Cardiac fibroblast (primary cell): Measurements from ENCODE around the gene PISD.
"Not testable (repeated sequence)": the region's sequence is repeated elsewhere in the genome, so short reads cannot be mapped to it uniquely, and the experiment has no call there.

Source experiments
- DNase-seq, 2 donors: peaks; one replicate each; pipeline versions ENCODE4 v3.0.0 to v3.0.0-alpha.2; 2010; ENCODE audit warnings: low read depth in 2 of 2
- H3K4me3 ChIP-seq, 2 donors: replicated peaks in 1 of 2; 1 replicate in 1 of 2; 2 replicates in 1 of 2; pipeline ENCODE4 v1.5.1; 2011; ENCODE audit warnings: low read depth in 2 of 2, low read length in 2 of 2, mild to moderate bottlenecking in 2 of 2, moderate library complexity in 1 of 2
- CTCF ChIP-seq: IDR thresholded peaks from one replicate; pipeline ENCODE4 v1.5.1; 2011; ENCODE audit warnings: low read depth, mild to moderate bottlenecking, low read length, inconsistent platforms

PISD gene

GRCh38 chr22:31595271-31595670 is 66.7 kb downstream of the PISD start:
- H3K4me3 ChIP-seq, result no peak overlapping the region
- no peak for TF ChIP-seq CTCF
- no peak for DNase-seq

GRCh38 chr22:31590161-31590560 is 71.9 kb downstream of the PISD start:
- not testable (repeated sequence) for DNase-seq, H3K4me3 ChIP-seq

DNA sequence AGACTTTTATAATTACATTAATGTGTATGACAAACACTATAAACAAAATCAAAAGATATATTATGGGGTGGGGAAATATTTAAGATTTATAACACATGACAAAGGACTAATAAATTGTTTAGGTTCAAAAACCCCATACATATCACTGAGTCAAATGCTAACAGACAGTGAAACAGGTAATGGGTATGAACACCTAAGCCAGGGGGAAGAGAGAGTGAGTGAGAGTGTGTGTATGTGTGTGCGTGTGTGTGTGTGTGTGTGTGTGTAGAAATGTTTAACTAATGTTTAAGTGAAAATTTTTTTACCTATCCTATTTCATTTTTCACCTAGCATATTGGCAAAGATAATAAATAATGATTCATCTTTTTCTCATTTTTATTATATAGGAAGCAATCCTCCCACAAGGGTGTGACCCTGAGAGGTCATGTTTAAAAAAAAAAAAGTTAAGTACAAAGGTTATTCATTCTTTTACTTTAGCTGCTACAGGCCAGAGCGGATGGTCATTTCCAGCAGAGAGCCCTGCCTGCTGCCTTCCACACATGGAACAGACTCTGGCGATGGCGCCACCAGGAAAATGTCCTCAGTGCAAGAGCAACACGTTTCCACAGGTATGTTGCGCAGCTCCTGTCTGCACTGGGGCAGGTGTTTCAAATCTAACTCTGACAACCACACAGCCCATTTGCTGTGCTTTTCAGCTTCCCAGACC is 72.9 kb downstream of the PISD start:
- no peak overlapping the region for H3K4me3 ChIP-seq
- TF ChIP-seq CTCF, result no peak
- no peak for DNase-seq

DNA sequence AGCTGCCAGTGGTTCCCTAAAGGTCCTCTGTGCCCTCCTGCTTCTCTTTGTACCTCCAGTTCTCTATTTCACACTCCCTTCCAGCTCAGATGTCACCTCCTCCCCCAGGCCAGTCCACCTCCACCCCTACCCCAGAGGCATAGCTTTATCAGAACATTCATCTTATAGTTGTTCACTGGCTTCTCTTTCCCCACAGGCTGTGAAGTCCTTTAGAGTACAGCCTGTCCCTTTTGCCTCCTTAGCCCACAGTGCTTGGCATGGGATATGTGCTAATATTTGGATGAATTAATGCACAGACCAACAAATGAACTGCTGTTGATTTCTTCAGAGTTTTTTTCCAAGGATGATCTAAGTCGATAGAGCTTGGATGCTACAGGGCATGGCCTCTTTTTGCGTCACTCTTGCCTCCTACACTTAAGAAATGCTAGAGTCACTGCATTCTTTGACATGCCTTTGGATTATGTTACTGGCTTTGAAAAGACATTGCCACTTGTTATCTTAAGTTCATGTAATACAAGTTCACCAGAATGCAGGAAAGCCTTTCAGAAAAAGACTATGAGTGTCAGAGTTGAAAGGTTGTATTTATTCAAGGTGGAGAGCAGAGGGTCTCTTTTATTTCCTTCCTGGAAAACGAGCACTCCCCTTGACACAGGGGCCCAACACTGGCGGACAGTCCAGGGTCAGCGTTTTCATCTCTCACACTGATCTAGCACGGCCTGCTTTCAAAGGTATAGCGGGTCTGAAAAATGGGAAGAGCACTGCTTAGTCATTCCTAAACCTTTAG is 75.7 kb downstream of the PISD start:
- no peak overlapping the region for H3K4me3 ChIP-seq
- no peak for TF ChIP-seq CTCF
- peak; percentile 92 to 94 for DNase-seq

DNA sequence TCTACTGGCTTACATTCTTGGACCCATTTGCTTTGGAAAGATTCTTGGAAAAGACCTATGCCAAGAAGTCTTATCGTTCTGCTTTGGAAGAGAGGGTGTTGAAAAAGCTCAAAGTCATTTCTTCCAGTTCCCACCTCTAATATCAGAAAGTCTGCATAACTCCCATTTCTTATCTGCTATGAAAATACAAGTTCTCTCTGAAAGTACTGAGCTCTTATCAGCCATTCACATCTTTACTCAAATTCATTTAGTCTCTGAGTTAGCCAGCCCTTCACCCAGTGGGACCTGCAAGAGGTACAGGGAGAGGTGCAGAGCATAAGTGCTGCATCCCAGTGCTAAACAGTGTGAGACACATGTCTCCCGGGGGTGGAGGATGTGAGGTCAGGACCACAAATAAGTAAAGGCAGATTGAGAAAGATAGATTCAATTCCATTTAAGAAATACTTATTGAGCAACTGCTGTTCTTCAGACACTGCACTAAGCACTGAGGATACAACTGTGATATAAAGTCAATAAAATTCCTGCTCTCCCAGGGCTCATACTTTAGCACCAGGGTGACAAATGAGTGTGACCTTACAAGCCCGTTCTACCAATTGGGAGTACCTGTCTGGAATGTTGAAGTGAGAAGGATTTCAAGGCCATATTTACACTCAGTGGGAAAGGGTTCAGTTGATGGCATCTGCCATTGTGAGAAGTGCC is 76.7 kb downstream of the PISD start:
- TF ChIP-seq CTCF, result no peak
- DNase-seq, result peak; percentile 69 to 72
- no peak overlapping the region for H3K4me3 ChIP-seq

GRCh38 chr22:31584804-31585160 is 77.2 kb downstream of the PISD start:
- DNase-seq, result no peak
- no peak overlapping the region for H3K4me3 ChIP-seq
- no peak for TF ChIP-seq CTCF

DNA sequence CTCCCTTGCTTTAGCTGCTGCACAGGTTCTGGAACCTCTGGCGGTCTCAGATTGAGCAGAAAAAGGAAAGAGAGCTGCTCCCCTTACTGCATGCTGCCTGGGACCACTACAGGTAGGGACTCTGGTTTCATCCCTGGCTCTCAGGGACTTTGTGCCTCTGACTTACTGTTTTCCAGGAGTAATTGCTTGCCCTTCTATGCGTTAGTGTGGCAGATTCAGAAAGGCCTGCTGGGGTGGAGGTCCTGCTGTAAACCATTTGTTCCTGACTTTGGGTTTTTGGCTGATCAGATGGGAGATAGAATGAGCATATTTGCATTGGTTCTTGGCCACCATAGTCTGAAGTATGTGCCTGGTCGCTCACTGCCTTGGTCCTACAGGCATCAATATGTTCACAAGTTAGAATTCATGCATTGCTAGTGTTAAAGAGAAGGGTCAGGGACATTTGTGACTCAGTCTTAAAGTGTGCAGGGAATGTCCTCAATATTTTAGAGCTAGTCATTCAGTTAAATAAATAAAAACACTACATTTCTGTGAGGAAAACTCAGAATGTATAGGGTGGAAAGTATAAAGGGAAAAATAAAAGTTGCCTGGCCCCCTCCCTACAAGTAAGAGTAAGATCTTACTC is 78.0 kb downstream of the PISD start:
- no peak overlapping the region for H3K4me3 ChIP-seq
- DNase-seq, result peak in 1 of 2 donors; percentile 78
- TF ChIP-seq CTCF, result no peak
